HuH-7.5 (cell line): ENCODE measurements around the gene USP2.

Experiments
- DNase-seq: peaks from one replicate; pipeline ENCODE4 v3.0.0; 2011; ENCODE audit warnings: low spot score

USP2 gene

GRCh38 chr11:119377112-119377901 lies 4.2 kb downstream of the USP2 start:
- no peak for DNase-seq

- DNase-seq = no peak
These were observed 5.2 kb downstream of the USP2 start for GRCh38 chr11:119376197-119376847.

- no peak for DNase-seq
These were observed 5.9 kb downstream of the USP2 start for GRCh38 chr11:119375337-119376196.

GRCh38 chr11:119374632-119375336 lies 6.7 kb downstream of the USP2 start:
- no peak for DNase-seq

GRCh38 chr11:119373921-119374631 lies 7.4 kb downstream of the USP2 start:
- peak; percentile 76 for DNase-seq

GRCh38 chr11:119373059-119373920 lies 8.2 kb downstream of the USP2 start:
- no peak for DNase-seq

- no peak for DNase-seq
These were observed 9.0 kb downstream of the USP2 start for GRCh38 chr11:119372260-119373058.

GRCh38 chr11:119371778-119372182 lies 9.7 kb downstream of the USP2 start:
- no peak for DNase-seq

GRCh38 chr11:119371067-119371601 lies 10.4 kb downstream of the USP2 start:
- DNase-seq = no peak

GRCh38 chr11:119370486-119371046 lies 10.9 kb downstream of the USP2 start:
- no peak for DNase-seq

- DNase-seq = no peak
These were observed 12.2 kb downstream of the USP2 start for GRCh38 chr11:119369132-119369925.

GRCh38 chr11:119368121-119369034 lies 13.1 kb downstream of the USP2 start:
- DNase-seq = peak; percentile 74

- DNase-seq = no peak
These were observed 13.8 kb downstream of the USP2 start for GRCh38 chr11:119367661-119368120.

GRCh38 chr11:119366690-119367620 lies 14.5 kb downstream of the USP2 start:
- no peak for DNase-seq

- DNase-seq = no peak
These were observed 16.4 kb downstream of the USP2 start for GRCh38 chr11:119365071-119365591.
